ENCODE results near the gene APRT. TPM values are rescaled to one million over a fixed set of nuclear protein-coding genes. Genes with fewer than 3 reads are reported as not detected.

APRT gene
- total RNA-seq, 4 donors from 2014 or later = 74.8 to 135 (median 101) TPM

DNA sequence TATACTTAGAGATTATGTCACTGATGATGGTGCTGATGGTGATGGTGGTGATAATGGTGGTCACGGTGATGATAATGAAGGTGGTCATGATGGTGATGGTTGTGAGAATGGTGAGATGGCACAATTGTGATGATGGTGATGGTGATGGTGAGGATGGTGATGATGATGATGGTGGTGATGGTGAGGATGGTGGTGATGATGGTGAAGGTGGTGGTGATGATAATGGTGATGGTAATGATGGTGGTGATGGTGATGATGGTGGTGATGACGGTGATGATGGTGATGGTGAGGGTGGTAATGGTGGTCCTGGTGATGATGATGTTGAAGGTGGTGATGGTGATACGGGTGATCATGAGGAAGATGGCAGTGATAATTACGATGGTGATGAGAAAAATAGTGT is 13.7 kb downstream of the APRT start:
- TF ChIP-seq, protein P1, sequence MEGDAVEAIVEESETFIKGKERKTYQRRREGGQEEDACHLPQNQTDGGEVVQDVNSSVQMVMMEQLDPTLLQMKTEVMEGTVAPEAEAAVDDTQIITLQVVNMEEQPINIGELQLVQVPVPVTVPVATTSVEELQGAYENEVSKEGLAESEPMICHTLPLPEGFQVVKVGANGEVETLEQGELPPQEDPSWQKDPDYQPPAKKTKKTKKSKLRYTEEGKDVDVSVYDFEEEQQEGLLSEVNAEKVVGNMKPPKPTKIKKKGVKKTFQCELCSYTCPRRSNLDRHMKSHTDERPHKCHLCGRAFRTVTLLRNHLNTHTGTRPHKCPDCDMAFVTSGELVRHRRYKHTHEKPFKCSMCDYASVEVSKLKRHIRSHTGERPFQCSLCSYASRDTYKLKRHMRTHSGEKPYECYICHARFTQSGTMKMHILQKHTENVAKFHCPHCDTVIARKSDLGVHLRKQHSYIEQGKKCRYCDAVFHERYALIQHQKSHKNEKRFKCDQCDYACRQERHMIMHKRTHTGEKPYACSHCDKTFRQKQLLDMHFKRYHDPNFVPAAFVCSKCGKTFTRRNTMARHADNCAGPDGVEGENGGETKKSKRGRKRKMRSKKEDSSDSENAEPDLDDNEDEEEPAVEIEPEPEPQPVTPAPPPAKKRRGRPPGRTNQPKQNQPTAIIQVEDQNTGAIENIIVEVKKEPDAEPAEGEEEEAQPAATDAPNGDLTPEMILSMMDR (IDR thresholded peaks at IDR 0.05; ENCODE audit: low read depth) = no peak

DNA sequence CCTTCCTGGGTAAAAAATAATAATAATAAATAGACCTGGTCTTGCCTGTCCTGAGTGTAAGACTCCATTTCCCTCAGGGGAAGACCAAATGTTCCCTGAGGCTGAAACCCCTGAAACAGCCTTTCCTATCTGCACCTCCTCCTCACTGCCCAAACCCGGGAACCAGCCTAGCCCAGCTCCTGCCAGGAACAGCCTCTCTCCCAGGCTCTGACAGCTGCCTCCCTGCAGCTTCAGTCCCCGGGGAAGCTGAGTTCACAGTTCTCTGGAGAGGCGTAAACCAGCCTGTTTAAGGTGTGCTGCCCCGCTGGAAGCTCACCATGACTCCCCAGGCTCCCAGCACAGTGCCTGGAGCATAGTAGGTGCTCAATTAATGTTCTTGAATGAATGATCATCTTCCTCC is 15.4 kb downstream of the APRT start:
- TF ChIP-seq, protein P1 (IDR thresholded peaks at IDR 0.05; ENCODE audit: low read depth) = no peak

DNA sequence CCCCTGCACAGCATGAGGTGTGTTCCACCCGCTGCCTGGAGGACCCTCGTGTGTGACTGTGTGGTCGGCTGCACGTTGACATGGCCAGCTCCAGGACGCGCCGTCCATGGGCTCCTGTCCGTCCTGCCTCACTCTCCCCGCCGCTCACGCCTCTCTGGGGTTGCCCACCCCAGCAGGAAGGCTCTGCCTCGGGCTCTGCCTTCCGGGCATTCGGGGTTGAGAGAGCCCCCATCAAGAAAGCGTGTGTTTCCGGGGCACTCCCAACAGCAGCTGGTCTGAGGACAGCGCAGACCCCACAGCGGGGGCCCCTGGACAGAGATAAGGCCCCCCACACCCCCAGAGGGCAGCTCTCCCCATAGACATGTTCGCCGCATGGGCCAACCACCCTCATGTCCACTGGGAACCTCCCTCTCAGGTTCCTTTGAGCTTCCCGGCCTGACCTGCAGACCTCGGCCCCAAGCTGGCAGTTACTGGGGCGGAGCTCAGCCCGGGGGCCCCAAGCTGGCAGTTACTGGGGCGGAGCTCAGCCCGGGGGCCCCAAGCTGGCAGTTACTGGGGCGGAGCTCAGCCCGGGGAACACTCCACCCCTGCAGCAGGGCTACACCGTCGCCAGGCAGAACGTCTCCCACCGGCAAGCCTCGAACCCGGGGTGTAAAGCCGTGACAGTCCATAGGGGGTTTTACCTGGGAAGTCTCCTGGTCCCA is 18.3 kb downstream of the APRT start:
- TF ChIP-seq, protein P1 (IDR thresholded peaks at IDR 0.05; ENCODE audit: low read depth) = no peak

DNA sequence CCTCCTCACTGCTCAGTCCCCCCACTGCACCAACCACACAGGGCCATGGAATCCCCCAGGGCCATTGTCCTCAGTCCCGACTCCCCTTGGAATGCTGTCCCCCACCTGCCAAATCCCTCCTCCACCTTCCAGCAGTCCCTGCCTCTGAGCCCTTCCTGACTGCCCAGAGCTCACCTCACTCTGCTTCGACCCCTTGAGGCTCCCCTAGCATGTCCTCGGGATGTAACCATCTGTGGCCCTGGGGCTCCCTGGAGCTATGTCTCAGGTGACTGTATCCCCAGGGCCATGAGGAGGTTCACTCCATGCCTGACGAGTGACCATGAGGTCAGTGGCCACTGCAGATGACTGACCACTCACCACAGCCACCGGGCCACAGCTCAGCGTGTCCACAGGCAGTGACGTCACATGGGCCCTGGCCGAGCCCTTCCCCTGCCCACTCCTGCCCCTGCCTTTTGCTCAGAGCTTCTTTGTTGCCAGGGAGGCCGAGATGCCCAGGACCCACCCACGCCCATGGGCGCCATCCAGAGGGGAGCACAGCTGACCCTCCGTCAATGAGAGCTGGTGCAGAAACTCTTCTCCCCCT is 19.0 kb downstream of the APRT start:
- TF ChIP-seq, protein P1 (IDR thresholded peaks at IDR 0.05; ENCODE audit: low read depth) = no peak

DNA sequence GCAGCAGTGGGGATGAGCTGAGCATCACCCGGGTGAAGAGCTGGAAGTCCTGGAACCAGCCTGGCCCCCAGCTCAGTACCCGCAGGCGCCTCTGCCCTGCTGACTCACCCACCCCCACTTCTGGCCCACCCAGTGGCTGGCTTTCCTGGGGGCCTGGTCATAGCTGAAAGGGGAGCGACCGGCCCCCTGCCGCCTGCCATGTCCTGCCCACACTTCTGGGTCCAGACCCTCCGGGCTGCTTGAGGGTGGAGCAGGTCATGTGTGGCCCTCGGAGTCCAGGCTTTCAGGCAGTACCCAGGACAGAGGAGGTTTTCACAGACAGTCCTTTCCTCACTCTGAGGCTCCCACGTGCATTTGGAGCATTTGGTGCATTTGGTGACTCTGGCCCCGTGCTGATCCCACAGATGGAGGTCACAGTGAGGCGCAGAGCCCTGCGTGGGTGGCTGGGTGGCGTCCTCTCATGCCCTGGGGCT is 19.6 kb downstream of the APRT start:
- TF ChIP-seq, protein P1 (IDR thresholded peaks at IDR 0.05; ENCODE audit: low read depth) = no peak

DNA sequence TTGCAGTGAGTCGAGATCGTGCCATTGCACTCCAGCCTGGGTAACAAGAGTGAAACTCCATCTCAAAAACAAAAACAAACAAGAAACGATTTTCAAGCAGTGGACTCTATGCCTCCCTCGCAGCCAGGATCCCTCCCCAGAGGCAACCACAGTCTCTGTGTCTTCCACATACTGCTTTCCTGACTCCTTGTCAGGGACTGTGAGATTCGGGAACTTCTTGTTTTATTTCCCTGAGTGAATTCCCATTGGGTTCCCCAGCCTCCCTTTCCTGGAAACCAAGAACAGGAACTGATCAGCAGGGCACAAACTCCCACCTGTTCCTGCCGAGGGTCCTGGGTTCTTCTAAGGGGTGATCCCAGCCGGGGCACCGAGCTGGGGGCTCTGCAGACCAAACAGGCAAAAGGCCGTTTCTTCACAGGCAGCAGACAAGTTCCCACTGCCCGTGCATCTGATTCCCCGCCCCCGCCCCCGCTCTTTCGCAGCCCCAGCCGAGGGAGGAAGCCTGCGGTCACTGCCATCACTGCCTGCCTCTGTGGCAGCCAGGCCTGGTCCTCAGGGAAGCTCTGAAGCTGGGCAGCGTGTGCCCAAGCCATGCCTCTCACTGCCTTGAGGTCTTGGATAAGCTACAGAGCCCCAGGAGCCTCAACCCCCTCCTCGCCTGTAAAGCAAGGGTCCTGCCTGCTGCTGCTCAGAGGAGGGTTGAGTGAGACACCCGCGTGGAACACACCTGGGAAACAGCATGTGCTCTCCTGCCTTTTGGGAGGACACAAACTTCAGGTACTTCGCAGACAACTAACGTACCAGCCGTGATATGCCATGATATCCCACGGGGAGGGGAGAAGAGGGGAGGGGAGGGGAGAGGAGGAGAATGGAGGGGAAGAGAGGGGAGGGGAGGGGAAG is 21.2 kb downstream of the APRT start:
- TF ChIP-seq, protein P1 (IDR thresholded peaks at IDR 0.05; ENCODE audit: low read depth) = no peak

DNA sequence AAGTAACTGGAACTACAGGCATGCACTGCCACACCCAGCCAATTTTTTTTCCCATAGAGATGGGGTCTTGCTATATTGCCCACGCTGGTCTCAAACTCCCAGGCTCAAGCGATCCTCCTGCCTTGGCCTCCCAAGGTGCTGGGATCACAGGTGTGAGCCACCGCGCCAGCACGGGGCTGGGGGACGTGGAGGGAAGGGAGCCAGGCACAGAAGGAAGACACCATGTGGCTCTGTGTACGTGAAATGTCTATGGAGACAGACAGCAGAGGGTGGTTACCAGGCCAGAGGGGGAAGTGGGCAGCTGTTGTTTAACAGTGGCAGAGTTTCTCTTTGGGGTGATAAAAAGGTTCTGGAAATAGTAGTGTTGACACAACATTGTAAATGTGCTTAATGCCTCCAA is 22.1 kb downstream of the APRT start:
- TF ChIP-seq, protein P1 (IDR thresholded peaks at IDR 0.05; ENCODE audit: low read depth) = no peak

Measured in subcutaneous adipose tissue (tissue), 4 donors.